ENCODE results near the gene KCTD7.
A peak's percentile ranks its signal among the peaks of the same experiment; 100 is the strongest.
"Not testable (repeated sequence)": the region's sequence is repeated elsewhere in the genome, so short reads cannot be mapped to it uniquely, and the experiment has no call there.

Gene KCTD7

GRCh38 chr7:66654275-66655112 is 25.8 kb downstream of the KCTD7 start:
- peak; percentile 97 for DNase-seq (ENCODE audit: low spot score)

DNA sequence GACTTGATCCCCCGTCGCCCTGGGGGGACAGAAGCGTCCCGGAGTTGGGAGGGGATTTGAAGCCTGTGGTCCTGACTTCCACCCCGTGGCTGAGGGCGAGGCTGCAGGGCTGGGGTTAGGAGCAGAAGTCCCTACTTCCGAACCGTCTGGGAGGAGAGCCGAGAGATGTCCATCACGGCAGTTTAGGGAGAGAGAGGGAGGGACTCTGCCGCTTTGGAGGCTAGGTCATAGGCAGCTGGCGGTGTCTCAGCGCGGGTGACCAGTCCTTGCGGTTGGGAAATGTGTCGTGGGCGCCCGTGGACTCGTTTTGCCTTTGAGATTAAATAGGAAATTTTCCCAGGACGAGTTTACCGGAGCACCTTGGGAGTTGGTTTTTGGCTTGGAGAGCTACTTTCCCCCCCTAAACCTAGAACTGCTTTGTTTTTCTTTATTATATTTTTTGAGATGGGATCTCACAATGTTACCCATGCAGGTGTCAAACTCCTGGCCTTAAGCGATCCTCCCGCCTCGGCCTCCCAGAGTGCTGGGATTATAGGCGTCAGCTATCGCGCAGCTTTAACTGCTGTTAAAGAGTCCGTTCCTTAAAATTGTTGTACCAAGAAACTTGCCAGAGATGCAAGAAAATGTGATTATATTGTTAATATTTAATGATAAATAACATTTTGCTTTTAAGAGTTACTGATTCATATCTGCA is 26.6 kb downstream of the KCTD7 start:
- not testable (repeated sequence) for DNase-seq (ENCODE audit: low spot score)

DNA sequence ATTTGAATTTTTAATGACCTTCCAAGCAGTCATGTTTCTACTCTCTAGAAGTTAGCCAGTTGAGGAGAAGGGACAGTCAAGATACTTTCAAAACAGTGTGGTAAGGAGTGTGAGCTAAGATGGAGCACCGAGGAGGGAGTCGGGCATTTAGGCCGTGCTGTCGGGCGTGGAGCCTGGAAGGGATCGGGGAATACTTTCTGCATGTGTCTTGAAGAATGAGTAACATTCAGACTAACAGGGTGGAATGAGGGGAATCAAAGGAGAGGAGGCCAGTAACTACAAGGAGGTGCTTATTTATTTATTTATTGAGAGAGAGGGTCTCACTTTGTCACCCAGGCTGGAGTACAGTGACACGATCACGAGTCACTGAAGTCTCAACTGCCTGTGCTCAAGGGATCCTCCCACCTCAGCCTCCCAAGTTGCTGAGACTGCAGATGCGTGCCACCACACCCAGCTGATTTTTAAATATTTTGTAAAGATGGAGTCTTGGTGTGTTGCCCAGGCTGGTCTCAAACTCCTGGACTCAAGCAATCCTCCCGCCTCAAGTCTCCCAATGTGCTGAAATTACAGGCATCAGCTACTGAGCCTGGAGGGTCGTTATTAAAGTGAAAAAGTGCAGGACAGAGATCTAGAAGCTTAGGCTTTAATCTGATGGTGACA is 27.3 kb downstream of the KCTD7 start:
- DNase-seq (ENCODE audit: low spot score), result not testable (repeated sequence)

GRCh38 chr7:66657798-66658197 is 29.1 kb downstream of the KCTD7 start:
- DNase-seq (ENCODE audit: low spot score), result no peak

DNA sequence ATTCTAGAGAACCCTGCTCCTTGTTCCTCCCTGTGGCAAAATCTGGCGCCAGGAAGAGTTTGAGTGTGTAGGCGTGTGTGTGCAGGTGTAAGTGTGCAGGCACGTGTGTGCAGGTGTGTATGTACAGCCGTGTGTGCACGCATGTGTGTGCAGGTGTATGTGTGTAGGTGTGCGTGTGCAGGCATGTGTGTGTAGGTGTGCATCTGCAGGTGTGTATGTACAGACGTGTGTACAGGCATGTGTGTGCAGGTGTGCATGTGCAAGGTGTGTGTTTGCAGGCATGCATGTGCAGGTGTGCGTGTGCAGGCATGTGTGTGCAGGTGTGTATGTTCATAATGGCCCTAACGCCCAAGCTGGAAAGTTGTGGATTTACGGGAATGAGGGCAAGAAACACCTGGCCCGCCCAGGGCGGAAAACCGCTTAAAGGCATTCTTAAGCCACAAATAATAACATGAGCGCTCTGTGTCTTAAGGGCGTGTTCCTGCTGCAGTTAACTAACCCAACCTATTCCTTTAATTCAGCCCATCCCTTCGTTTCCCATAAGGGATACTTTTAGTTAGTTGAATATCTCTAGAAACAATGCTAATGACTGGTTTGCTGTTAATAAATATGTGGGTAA is 34.1 kb downstream of the KCTD7 start:
- DNase-seq (ENCODE audit: low spot score), result no peak

DNA sequence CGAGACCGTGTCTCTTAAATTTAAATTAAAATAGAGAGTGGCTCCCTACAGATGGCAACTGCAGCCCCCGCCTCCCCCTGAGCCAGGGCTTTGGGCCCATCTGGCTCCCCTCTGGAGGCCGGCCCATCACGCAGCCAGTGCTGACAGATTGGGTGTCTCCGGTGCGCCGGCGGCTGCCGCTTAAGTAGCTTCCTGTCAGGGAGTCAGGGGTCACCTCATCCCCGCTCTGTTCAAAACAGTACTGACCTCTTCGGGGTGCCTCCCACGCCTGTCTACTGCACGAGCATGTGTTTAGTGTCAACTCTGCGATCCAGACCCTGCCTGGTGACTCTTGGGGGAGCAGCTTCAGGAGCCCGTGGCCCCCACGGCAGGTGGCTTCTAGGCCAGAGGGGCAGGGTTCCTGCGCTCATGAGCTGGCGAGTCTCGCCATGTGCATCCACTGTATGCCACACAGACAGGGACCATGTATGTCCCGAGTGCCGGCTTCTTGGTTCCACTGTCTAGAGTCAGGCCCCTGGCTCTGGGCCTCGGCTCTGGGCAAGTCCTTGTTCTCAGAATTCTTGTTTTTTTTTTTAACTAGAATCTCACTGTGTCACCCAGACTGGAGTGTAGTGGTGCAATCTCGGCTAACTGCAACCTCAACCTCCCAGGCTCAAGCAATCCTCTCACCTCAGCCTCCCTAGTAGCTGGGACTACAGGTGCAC is 36.1 kb downstream of the KCTD7 start:
- no peak for DNase-seq (ENCODE audit: low spot score)

GRCh38 chr7:66666313-66666952 is 37.8 kb downstream of the KCTD7 start:
- no peak for DNase-seq (ENCODE audit: low spot score)

DNA sequence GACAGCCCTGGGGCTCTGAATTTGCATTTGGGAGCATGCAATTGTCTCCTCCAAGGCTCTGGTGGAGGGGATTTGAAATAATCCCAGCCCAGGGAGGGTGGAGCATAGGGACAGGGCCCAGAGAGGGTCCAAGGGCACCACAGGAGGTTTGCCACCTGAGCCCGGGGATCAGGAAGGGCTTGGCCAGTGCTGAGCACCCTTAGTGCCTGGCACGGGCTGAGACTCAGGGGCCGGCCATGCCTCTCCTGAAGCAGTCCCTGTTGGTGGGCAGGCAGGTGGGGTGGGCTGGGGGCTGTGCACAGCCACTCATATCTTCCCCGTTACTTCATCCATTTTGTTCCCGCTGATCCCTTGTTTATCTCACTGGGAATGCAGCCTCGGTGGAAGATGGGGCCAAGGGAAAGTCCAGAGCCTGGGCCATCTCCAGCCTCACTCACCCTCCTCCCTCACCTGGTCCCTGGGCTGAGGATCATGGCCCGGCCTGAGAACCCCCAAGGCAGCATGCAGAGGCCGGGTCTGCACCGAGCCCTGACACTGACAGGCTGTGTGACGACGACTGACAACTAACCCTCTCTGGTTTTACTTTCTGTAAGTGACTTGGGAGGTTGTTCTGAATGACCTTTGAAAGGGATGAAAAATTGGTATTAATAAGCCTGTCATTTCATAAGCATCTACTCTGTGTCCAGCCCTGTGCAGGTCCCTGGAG is 38.5 kb downstream of the KCTD7 start:
- no peak for DNase-seq (ENCODE audit: low spot score)

GRCh38 chr7:66668112-66668511 is 39.4 kb downstream of the KCTD7 start:
- no peak for DNase-seq (ENCODE audit: low spot score)

- DNase-seq (ENCODE audit: low spot score), result no peak
Observed at GRCh38 chr7:66668677-66669076, 40.0 kb downstream of the KCTD7 start.

GRCh38 chr7:66669088-66669487 is 40.4 kb downstream of the KCTD7 start:
- DNase-seq (ENCODE audit: low spot score), result peak; percentile 63

DNA sequence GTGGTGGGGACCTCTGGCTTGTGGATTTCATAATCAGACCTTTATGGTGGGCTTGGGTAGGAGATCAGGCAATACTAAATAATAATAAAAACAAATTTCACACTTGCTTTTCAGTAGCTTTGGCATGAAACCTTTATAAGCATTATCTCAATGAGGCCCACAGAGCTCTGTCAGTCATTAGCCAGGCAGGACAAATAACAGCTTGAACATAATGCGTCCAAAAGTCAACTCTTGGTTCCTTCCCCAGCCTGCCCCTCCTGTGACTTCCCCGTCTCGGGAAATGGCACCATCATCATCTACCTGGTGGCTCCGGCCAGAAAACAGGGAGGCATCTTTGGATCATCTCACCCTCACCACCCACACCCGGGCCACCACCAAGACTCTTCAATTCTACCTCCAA is 40.8 kb downstream of the KCTD7 start:
- no peak for DNase-seq (ENCODE audit: low spot score)

DNA sequence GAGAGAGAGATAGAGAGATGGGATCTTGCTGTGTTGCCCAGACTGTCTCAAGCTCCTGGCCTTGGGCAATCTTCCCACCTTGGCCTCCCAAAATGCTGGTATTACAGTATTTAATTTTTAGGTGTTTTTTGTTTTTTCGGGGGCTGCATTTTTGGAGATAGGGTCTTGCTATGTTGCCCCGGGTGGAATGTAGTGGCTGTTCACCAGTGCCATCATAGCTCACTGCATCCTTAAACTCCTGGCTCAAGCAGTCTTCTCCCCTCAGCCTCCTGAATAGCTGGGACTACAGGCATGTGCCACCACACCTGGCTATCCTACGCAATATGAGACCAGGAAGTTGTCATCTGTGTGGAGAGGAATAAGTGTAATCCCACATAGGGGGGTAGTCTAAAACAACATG is 42.4 kb downstream of the KCTD7 start:
- no peak for DNase-seq (ENCODE audit: low spot score)

GRCh38 chr7:66671486-66671885 is 42.8 kb downstream of the KCTD7 start:
- not testable (repeated sequence) for DNase-seq (ENCODE audit: low spot score)

DNA sequence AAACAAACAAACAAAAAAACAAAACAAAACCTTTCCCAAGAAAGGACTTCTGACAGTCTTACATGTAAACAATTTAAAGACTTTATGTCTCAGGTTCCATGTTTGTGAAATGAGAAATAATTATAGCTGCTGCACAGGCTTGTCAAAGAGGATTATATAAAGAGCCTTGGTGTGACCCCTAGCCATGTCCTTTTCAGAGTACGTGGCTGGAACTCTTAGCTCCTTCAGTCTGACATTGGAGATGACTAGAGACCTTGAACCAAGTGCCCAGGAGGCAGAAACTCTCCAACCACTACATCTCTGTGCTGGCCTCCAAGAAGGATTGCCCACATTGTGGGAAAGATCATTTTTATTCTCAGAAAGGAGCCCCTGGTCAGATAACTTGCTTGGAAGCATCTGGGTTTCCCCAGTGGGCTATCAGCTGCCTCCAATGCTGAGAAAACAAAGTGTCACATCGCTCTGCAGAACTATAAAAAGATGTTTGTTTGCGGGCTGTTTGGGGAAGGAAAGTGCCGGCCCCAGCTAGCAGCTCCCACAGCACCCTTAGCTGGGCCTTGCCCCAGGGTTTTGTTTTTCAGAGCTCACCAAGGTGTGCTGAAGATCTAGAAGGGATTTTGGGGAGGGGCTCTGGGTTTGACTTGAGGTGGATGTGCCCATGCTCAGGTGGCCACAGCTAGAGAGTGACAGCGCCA is 43.9 kb downstream of the KCTD7 start:
- not testable (repeated sequence) for DNase-seq (ENCODE audit: low spot score)

DNA sequence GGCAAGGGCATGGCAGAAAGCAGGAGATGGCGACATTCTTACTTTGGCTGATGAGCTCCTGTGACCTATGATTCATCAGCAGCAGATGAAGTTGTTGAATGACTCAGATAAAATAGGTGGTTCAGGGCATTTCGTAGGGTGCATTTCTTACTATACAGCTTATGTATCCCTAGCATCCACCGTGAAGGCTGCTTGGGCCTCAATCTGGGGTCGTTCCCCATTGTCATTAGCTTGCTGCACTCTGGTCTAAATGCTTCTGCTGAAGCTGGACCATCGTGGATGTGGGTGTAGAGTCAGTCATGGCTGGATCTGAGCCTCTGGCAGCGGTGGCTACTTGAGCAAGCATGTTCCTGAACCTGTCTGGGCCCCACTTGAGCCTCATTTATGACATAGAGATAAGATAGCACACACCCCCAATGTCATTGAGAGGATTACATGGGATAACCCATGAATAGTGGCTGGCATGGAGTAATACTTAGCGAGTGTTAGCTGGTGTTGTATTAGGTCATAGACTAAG is 44.5 kb downstream of the KCTD7 start:
- not testable (repeated sequence) for DNase-seq (ENCODE audit: low spot score)

GRCh38 chr7:66679633-66680244 is 51.1 kb downstream of the KCTD7 start:
- no peak for DNase-seq (ENCODE audit: low spot score)

GRCh38 chr7:66681491-66682349 is 53.0 kb downstream of the KCTD7 start:
- peak; percentile 97 for DNase-seq (ENCODE audit: low spot score)
